Dermis microvascular lymphatic vessel endothelial cell (primary cell): ENCODE measurements around the gene ZNF772. TPM values are rescaled to one million over a fixed set of nuclear protein-coding genes. Genes with fewer than 3 reads are reported as not detected.

Experiments used
- DNase-seq, 2 donors: peaks; one replicate each; pipeline versions ENCODE4 v3.0.0 to v3.0.0-alpha.2; 2010; ENCODE audit warnings: low read depth in 2 of 2
- total RNA-seq: library from RNA; depleted of rRNA; stranded (reverse); fragments of >200 nt; gene quantifications from 2 replicates; pipeline ENCODE4 v1.2.1, GENCODE V29; 2014

The ZNF772 gene
- total RNA-seq, 1 donor from 2014 or later = 13.1 TPM

GRCh38 chr19:57435062-57435978 is 42.0 kb downstream of the ZNF772 start, which contains the start of gene ZNF749:
Gene ZNF749 (plus strand): TSS chr19:57435325. CDS start chr19:57435579, 254 bp downstream.
- peak; percentile 96 to 98 for DNase-seq

- no peak for DNase-seq
Measured at GRCh38 chr19:57434386-57435061, 42.8 kb downstream of the ZNF772 start.

- no peak for DNase-seq
Measured at GRCh38 chr19:57421037-57421436, 56.3 kb downstream of the ZNF772 start.

GRCh38 chr19:57419439-57419838 is 57.9 kb downstream of the ZNF772 start:
- no peak for DNase-seq

Other genes starting within 250 kb of the ZNF772 start
- gene AURKC, start 246.5 kb downstream of the ZNF772 start, total RNA-seq = 0.13 and 0.38 TPM in 2 replicates
- 19.8 and 25.3 TPM in 2 replicates for gene ZNF805, start 236.9 kb downstream of the ZNF772 start, total RNA-seq
- gene ZNF460, start 197.1 kb downstream of the ZNF772 start, total RNA-seq = 37.4 and 57.8 TPM in 2 replicates
- gene ZNF543, start 157.1 kb downstream of the ZNF772 start, total RNA-seq = 7.8 and 10.1 TPM in 2 replicates
- 8.1 and 10.7 TPM in 2 replicates for gene ZNF304, start 126.3 kb downstream of the ZNF772 start, total RNA-seq
- gene TRAPPC2B, start 114.0 kb downstream of the ZNF772 start, total RNA-seq = 8.0 and 11.1 TPM in 2 replicates
- 2.3 and 3.0 TPM in 2 replicates for gene ZNF547, start 114.0 kb downstream of the ZNF772 start, total RNA-seq
- 8.0 and 13.5 TPM in 2 replicates for gene ZNF548, start 87.7 kb downstream of the ZNF772 start, total RNA-seq
- 9.8 and 10.9 TPM in 2 replicates for gene ZNF17, start 66.4 kb downstream of the ZNF772 start, total RNA-seq
- 8.5 and 11.5 TPM in 2 replicates for gene ZNF749, start 42.2 kb downstream of the ZNF772 start, total RNA-seq
- 0.13 and 0.51 TPM in 2 replicates for gene VN1R1, start 20.4 kb downstream of the ZNF772 start, total RNA-seq
- gene ZNF419, start 10.2 kb upstream of the ZNF772 start, total RNA-seq = 7.7 and 14.9 TPM in 2 replicates
- gene ZNF773, start 22.4 kb upstream of the ZNF772 start, total RNA-seq = 5.8 and 12.1 TPM in 2 replicates
- 2.8 and 4.9 TPM in 2 replicates for gene ZNF549, start 49.8 kb upstream of the ZNF772 start, total RNA-seq
- gene ZNF550, start 82.3 kb upstream of the ZNF772 start, total RNA-seq = 4.2 and 7.3 TPM in 2 replicates
- 2.7 and 4.6 TPM in 2 replicates for gene ZNF416, start 101.3 kb upstream of the ZNF772 start, total RNA-seq
- 3.9 and 7.7 TPM in 2 replicates for gene ZIK1, start 106.6 kb upstream of the ZNF772 start, total RNA-seq
- 3.9 and 4.7 TPM in 2 replicates for gene ZNF530, start 122.3 kb upstream of the ZNF772 start, total RNA-seq
- gene ZNF134, start 136.7 kb upstream of the ZNF772 start, total RNA-seq = 13.2 and 16.4 TPM in 2 replicates
- gene ZNF211, start 155.6 kb upstream of the ZNF772 start, total RNA-seq = 6.7 and 9.0 TPM in 2 replicates
- gene ZSCAN4, start 191.4 kb upstream of the ZNF772 start, total RNA-seq = not detected in 2 replicates
- 5.4 and 8.5 TPM in 2 replicates for gene ZNF551, start 204.4 kb upstream of the ZNF772 start, total RNA-seq
- gene ZNF154, start 231.6 kb upstream of the ZNF772 start, total RNA-seq = 0.13 and 0.63 TPM in 2 replicates